WI38 (cell line): Measurements from ENCODE around the gene ZNF184.

Experiments
- H3K4me3 ChIP-seq: 2 replicates; pipeline ENCODE4 v1.5.1; 2011; ENCODE audit warnings: low read depth, mild to moderate bottlenecking, control low read depth, low read length
- CTCF ChIP-seq: IDR thresholded peaks from 2 replicates; pipeline ENCODE4 v1.5.1; 2012; ENCODE audit warnings: low read depth, mild to moderate bottlenecking, control low read depth, low read length

The ZNF184 gene

GRCh38 chr6:27507041-27507956 lies 34.4 kb upstream of the ZNF184 start:
- H3K4me3 ChIP-seq, result no peak overlapping the region
- no peak for TF ChIP-seq CTCF

- no peak for TF ChIP-seq CTCF
- H3K4me3 ChIP-seq, result no peak overlapping the region
Observed at GRCh38 chr6:27505209-27506027, 32.5 kb upstream of the ZNF184 start.

- TF ChIP-seq CTCF, result no peak
- peak overlapping the region; percentile 62 for H3K4me3 ChIP-seq
Observed at GRCh38 chr6:27503436-27504030, 30.6 kb upstream of the ZNF184 start.

GRCh38 chr6:27502508-27503435 lies 29.9 kb upstream of the ZNF184 start:
- TF ChIP-seq CTCF, result no peak
- H3K4me3 ChIP-seq, result peak overlapping the region; percentile 62

GRCh38 chr6:27501187-27501586 lies 28.3 kb upstream of the ZNF184 start:
- H3K4me3 ChIP-seq, result no peak overlapping the region

More at GRCh38 chr6:27501187-27501586, 28.3 kb upstream of the ZNF184 start:
- no peak for TF ChIP-seq CTCF
